Left forelimb (tissue), 1 donor: ENCODE data around the gene LYRM4.

Experiments
- DNase-seq: peaks from one replicate; pipeline ENCODE4 v3.0.0-alpha.2; 2018; ENCODE audit warnings: low spot score

Gene LYRM4

DNA sequence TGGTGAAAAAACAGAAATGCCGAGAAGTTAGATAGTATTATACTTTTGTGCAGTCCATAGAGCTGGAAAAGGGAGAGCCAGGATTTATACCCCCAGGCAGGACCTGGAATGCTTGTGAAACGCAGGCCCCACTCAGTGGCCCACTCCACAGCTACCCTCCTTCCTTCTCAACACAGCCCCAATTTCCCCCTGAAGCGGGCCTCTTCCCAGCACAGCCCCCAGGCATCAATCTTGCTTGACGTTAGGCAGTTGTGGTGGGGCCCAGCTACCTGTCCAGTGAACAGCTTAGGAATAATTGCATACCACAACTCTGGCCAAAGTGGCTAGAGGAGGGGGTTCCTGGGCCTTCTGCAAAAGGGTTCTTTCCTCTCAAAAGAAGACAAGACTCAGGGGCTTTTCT is 114.4 kb downstream of the LYRM4 start:
- DNase-seq, result no peak

DNA sequence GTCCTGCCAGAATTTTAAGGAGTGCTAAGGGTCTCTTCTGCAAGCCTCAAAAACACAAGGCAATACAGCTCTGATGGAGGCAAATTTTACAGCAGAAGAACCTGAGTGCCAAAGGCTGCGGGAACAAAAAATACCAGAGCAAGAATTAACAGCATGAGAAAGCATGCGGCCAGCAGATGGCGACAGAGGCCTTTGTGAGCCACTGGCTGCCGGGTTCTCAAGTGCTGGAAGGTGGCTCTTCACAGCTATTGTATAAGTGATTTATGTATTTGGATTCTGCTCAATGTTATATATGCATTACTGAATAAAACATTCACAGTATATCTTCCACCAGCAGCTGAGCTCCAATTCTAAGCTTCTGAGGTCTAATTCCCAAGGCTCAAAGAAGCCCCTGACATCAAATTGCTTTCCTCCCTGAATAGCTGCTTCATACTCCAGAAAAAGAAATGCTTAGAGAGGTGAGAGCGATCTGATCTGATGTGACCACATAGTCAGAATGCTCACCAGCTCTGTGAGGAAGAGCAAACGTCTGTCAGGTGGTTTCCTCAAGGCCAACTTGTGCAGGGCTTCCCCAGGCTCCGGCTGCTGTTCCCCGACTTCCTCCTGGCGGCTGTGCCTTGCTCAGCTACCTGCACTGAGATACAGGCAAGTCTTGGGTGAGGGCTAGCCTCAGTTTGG is 117.0 kb downstream of the LYRM4 start:
- DNase-seq, result peak; percentile 88

DNA sequence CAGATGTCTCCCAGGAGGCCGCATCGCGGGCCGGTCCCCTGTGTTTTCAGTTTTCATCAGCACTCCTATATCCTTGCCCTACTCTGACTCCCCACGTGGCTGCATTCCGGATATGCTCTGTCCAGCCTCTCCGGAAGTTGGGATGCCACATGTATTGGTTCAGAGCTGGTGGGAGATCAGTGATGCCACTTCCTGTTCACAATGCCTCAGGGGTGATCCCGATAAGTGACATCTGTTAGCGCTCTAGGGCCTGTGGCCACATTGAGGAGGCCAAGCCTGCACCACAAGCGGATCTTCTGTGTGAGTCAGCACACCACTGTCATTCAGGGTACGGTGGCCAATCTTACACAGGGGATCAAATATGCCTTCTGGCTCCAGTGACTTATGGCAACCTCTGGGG is 117.8 kb downstream of the LYRM4 start:
- DNase-seq, result no peak

DNA sequence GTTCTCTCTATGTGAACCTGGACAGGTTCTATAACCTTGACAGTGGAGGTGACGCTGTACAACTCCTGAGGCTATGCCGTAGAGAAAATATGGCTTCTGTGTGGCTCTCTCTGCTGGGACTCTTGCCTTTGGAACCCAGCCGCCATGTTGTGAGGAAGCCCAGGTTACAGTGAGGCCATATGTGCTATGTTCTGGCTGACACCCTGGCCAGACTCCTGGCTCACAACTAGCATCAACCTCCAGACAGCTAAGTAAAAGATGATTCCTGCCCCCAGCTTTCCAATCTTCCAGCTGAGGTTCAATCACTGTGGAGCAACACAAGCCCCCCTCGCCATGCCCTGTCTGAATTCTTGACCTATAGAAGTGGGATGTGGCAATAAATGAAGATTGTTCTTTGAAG is 118.6 kb downstream of the LYRM4 start:
- no peak for DNase-seq

DNA sequence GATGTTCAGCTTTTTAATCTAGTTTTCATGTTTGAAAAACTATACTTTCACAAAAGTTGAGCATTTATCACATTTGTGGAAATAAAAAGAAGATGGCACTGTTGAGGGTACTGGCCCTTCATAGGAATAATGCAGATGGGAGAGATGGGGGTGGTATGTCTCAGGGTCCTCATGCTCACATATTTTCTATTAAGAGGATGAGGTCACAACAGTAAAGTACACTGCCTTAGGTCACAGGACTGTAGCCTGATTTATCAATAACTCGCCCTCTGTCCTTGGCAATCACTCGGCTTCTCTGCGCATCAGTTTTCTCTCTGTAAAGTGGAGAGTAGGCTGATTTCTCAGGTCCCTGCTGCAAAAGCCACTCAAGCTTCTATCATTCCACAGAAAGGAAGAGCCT is 119.7 kb downstream of the LYRM4 start:
- no peak for DNase-seq

DNA sequence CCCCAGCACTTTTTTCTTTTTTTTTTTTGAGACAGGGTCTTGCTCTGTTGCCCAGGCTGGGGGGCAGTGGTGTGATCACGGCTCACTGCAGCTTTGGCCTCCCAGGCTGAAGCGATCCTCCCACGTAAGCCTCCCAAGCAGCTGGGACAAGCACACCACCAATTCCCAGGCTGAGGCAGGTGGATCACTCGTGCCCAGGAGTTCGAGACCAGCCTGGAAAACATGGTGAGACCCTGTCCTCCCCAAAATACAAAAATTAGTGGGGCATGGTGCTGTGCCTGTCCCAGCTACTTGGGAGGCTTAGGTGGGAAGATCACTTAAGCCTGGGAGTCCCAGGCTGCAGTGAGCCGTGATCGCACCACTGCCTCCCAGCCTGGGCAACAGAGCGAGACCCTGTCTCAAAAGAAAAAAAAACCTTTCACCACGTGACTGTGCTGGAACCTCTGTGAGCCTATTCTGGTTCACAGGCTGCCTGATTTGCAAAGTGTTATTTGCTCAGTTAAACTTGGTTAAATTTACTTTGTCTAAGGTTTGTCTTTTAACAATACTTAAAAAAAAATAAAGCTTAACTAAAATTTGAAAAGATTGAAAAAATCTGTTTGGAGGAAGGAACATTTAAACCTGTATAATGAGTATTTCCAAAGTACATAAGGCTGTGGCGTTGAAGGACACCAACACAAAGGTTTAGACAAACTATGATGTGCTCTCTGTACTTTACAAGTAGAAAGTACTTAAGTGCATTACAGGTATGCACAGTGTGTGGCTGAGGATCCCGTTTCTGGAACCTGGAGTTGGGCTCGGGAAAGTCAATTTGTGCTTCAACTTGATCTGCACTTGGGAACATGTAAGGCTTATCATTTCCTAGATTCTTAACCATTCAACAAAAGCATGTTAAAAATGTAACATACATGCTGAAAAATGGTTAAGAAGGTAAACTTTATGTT is 120.7 kb downstream of the LYRM4 start:
- DNase-seq, result no peak

DNA sequence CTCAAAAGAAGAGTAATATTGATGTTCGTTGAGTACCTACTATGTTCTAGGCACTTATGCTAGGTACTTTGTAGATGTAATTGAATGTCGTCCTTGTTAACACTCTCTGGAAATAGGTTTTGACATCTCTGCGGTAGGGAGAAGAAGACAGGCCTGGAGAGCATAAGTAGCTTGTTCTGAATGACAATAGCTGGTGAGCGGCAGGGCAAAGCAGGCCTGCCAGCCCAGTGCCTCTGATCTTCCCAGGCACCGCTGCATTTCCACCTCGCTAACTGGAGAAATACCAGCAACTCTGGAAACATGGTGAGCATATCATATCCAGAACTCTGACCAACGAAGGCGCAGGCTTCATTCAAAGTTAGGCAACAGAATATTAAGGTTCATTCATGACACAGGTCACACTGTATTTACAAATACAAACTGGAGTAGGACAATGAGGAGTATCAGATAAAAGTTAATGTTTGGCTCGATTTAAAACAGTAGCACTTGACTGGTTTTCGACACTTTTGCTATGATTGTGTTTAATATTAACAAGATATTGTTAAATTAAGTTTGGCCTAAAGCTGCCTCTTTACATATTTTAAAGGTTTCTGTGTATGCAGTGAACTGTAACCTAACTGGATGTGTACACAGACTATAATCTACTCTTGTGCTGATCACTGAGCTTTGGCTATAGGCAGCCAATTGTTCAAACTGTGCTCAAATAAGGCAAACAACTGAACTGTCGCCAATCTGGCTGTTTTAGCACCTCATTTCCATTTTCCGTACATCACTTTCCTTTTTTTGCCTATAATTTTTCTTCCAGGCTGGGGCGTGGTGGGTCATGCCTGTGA is 121.5 kb downstream of the LYRM4 start:
- DNase-seq, result no peak

DNA sequence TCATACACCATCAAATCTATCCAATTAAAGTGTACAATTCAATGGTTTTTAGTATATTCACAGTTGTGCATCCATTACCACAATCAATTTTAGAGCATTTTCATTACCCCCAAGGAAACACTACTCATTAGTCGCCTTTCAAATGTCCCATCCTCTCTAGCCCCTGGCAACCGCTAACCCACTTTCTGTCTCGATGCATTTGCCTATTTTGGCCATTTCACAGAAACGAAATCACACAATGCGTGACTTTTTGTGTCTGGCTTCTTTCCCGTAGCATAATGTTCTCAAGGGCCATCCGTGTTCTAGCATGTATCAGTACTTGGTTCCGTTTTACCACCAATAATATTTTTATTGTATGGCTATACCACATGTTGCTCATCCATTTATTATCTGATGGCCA is 123.9 kb downstream of the LYRM4 start:
- peak; percentile 11 for DNase-seq

DNA sequence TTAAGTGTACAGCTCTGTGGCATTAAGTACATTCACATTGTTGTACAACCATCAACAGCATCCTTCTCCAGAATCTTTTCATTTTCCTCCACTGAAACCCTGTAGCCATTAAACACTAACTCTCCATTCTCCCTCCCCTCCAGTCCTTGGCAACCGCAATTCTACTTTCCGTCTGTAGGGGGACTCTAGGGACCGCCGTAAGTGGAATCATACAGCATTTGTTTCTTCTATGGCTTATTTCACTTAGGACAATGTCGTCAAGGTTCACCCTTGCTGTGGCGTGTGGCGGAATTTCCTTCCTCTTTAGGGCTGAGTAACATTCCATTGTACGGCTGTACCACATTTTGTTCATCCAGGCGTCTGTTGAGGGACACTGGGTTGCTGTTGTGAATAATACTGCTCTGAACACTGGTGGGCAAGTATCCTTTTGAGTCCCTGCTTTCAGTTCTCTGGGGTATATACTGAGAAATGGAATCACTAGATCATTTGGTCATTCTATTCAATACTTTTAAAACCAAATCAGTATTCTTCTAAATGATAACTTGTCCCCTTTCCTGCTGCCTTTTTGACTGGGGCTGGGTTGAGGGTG is 124.9 kb downstream of the LYRM4 start:
- peak; percentile 36 for DNase-seq

DNA sequence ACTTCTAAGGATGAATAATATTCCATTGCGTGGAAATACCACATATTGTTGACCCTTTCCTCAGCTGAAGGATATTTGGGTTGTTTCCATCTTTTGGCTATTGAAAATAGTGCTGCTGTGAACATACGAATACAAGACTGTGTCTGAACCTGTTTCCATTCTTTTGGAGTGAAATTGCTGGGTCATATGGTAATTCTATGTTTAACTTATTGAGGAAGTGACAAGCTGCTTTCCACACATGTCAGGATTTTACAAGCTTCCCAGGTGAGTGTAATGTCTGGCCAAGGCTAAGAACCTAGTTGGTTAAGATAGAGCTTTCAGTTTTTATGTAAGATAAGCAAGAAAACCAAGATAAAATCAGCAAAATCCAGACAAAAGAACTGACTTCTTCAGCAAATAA is 126.8 kb downstream of the LYRM4 start:
- no peak for DNase-seq

DNA sequence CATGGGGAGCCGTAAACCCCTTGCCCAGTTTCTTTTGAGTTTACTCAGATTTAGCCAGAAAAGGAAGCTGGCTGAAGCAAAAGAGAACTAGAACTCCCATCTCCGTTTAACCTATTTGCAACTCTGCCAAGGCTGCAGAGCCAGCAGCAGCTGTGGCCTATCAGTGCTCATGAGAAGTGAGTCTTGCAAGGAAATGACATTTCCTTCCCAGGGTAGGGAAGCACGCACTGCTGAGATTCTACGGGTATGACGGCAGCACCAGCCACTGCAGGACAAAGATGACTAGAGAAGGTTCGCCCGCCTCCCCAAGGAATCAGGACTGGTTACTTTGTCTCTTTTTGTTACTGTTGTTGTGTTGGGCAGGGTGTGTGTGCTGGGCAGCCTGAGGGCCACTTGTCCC is 128.0 kb downstream of the LYRM4 start:
- no peak for DNase-seq

DNA sequence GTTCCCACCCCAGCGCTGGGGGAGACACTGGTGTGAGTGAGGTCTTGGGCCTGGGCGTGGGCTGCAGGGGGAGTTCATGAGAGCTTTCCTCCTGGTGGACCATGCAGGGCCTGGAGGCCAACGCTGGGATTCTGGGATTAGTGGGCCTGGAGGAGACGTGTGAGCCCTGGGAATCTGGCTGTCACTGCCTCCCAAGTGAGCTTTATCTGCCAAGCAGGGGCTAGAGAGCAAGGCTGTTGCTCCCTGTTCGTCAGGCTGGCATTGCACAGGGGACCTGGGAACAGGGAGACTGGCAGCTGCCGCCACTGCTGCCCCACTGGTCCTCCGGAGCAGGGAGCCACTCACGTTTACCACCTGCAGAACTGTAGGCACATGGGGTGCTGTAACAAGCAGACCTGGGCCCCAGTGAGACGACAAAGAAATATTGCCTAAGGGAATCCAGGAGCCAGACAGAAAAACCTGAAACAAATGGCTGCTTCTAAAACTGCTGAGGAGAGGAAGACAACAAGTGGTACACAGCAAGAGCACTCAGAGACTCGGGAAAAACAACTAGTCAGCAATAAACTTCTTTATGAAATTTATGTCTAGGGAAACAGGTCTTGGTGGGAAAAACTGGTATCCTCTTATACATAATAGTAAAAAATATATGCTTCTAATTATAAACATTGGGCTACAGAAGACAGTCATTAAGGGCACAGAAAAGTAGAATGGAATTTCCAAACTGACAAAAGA is 130.4 kb downstream of the LYRM4 start:
- no peak for DNase-seq

DNA sequence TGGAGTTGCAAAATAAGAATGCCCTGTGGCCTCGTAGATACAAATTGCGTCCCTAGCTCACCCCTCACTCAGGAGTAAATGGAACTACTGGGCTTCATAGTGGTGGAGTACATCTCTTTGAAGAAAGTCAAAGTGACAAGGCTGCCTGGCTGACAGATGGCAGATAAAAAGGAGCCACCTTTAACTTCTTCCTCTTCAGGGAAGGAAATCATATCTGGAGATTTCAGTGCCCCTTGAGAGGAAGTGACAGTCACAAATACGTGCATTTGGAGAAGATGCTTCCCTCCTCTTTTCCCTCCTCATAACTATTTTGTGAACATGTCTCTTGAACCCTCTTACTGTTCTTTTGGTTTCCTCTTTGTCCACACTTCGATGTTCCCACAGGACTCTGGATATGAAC is 132.4 kb downstream of the LYRM4 start:
- DNase-seq, result no peak

DNA sequence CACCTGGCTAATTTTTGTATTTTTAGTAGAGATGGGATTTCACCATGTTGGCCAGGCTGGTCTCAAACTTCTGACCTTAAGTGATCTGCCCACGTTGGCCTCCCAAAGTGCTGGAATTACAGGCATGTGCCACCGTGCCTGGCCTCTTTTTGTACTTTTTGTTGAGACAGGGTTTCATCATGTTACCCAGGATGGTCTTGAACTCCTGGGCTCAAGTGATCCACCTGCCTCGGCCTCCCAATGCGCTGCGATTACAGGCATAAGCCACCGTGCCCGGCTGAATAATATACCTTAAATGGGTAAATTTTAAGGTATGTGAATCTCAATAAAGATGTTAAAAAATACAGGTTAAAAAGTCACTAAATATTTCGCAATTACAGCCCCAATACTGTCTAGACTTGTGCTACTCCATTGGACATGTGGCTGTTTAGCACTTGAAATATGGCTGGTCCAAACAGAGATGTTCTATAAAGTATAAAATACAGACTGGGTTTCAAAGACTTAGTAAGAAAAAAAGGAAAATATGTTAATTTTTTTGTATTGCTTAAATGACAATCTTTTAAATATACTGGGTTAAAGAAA is 133.6 kb downstream of the LYRM4 start:
- DNase-seq, result no peak

DNA sequence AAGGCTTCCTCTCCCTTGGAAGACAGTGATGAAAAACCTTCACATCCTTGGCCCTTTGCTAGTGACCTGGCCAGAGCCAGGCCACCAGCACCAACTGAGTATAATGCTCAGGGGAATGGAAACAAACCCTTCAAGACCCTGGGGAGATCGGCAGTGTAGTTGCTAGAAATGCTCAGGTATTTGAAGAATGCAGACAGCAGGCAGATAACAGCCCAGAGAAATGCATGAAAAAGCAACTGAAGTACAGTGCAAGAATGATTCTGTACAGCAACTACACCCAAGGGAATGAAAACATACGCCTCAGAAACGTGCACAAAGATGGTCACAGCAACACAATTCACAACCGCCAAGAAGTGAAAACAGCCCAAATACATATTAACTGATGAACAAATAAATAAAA is 134.5 kb downstream of the LYRM4 start:
- DNase-seq, result no peak

DNA sequence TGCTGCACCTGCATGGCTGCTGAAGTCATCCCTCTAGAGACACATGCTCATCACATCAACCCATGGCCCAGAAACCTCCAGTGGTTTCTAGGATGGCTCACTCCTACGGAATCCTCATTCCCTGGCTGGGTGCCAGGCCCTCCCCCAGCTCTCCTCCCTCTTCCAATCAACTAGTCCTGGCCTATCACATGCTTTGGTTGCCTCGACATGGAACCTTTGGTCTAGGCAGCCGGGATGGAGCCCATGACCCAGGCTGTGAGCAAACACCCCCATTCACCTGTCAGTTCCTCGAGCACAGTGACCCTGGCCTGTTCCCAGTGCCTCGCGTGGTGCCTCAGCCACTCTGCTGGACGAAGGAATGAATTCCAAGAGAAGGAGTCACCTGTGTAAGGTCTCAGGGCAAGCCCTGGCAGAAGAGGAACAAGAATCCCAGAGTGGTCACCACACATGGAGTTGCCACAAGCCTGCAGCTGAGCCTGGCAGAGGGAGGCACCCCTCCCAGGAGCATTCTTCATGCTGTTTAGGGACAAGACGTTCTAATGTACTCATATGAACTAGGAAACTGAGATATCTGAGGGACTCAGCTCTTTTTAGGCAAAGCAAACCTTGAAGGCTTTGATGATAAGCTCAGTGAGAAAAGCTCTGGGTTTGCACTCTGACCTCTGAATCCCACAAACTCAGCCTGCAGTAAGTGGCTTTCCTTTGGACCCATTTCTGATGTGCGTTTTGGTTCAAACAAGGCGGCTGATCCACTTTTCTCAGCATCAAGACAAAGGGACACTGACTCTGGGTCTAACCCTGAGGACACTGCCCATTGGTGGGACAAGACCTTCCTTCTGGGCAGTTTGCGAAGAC is 135.4 kb downstream of the LYRM4 start:
- no peak for DNase-seq

DNA sequence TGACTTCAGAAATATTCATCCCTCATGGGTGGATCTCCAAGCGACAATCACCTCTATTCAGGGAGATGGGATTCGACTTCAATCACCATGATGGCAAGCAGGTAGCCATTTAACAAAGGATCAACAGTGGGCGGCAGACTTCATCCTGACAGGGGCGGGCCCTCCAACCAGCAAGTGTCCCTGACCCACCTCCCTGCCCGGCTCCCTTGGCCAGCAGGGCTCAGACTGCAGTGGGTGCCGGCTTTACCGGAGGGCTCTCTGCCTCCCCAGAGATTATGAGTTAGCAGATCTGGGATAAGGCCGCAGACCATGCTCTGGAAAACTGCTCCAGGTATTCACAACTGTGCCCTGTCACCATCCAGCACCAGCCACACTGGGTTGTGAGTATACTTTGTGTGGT is 136.2 kb downstream of the LYRM4 start:
- no peak for DNase-seq

DNA sequence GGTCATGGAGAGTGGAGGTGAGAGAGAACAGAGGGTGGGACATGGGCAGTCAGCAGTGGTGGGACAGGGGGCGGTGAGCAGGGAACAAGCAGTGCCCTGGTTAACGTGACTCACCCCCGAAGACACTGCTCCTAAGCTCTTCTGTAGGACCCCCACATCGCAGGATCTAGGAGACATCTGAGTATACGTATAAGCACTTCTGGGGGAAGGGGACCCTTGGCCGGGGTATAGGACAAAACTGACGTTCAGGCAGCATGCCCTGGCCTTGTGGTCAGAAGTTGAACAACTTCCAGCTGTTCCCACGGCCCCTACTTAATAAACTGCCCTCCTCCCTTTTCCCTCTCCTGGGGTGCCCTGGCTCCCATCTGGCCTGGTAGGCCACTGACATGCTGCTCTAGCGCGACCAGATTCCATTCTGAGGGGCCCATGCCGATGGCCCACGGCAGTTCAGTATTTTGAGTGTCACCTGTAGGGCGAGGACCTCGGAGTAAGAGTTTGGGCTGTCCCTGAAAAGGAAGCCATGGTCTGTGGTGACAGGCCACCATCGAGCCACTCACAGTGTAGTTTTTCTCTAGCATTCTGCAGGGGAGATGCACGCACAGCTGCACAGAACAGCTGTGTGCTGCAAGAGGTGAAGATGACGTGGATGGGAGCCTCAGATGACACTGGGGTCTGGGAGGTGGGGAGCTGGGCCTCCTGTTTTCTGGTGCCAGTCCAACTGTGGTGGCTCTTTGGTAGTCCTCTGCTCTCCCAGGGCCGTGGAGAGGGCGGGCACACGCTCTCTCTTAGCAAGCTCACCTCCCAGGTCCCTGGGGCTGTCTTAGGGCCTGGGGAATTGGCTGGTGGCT is 137.2 kb downstream of the LYRM4 start:
- DNase-seq, result no peak

DNA sequence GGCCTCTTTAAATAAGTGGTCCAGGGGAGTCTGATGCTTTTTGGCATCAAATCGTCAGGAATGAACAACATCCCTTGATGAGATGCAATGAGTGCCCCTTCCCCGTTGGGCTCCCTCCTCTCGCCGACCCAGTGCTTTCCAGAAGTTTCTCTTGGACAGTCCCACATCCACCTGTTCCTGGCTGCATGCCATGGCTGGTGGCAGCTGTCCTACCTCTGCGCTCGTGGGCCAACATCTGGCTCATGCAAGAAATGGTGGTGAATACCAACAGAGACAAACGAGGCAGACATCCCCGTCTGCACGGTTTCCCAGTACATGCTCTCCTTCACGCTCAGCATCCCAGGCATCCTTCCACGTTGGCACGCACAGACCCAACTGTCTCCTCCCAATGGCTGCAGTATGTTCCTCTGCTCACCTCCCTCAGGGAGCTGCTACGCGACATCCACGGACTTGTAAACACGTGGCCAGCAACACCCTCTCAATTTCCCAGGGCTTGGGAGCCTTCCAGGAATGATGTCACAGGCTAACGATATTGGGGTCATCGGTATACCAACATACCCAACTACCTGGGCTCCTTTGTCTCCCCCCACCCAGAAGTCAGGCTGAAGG is 138.1 kb downstream of the LYRM4 start:
- no peak for DNase-seq
